HG03565 (cell line): ENCODE data around the gene IDS.
"Not testable (repeated sequence)": the region's sequence is repeated elsewhere in the genome, so short reads cannot be mapped to it uniquely, and the experiment has no call there.

ENCODE experiments used
- ATAC-seq: cut with Tn5 transposase; IDR thresholded peaks from one replicate; pipeline ENCODE4 v1.9.1; 2021; ENCODE audit warnings: mild to moderate bottlenecking, moderate library complexity; ENCODE audit not compliant: unreplicated experiment

The IDS gene

DNA sequence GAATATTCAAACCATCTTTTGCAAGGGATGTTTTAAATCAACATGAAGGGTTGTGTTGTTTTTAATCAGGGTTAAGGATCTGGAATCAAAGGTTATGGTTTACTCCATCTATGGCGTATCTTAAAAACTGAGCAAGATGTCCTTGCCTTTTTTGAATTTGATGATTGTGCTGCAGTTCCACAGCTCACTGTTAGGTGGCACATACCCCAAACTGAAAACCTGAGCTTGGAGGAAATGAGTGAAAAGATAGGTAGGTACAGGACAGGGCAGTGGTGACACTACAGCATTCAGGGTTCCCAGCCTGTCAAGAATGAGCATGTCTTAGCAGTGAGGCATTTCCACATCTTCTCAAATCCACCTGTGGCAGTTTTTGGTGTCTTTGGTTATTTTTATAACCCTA lies 22.6 kb upstream of the IDS start:
- no peak for ATAC-seq

DNA sequence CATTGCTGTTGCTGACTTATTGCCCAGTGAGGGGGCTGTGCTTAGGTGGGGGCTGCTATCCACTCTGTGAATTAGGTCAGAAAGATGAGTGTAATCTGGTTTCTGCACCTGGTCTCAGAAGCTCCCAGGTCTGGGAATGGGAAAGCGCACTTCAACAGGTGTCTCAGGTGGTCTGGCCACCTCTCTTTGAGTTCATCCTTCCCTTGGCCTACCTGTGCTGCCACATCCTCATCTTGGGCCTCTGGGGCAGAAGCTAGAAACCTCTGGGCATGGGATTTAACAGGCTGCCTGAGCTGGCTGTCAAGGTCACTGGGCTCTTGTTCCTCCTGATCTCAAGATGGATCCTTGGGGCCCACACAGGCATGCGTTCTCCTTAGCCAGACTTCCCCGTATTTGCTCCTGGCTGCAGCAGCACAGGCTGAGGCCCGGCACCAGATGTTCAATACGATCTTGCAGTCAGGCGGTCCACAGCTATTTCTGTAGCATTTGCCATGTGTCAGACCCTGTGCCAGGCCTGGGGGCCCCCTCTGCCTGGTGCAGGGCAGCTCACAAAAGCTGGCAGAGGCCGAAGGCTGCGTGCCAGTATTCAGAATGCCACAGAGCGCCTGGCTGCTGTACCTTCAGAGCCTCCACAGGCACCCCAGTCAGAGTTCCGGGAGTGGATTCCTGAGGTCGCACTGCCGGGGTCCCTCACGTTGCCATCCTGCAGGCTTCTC lies 21.4 kb upstream of the IDS start:
- ATAC-seq, result not testable (repeated sequence)

DNA sequence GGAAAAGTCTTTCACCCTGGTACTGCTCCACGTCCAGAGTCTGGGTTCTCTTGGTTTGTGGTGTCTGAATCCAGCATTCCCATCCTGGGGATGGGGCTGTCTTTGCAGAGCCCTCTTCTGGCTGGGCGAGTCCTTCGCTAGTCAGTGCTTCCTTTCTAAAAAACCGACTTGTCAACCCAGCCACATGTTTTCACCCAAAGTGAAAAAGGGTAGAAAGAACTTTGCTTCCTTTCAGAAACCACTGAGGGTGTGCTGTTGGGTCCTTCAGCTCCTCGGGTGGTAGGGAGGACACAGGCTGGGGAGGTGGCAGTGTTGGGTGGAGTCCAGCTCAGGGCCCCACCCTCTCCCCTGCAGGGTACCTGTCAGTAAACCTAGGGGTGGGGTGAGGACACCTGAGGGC lies 20.8 kb upstream of the IDS start:
- peak; percentile 24 for ATAC-seq

DNA sequence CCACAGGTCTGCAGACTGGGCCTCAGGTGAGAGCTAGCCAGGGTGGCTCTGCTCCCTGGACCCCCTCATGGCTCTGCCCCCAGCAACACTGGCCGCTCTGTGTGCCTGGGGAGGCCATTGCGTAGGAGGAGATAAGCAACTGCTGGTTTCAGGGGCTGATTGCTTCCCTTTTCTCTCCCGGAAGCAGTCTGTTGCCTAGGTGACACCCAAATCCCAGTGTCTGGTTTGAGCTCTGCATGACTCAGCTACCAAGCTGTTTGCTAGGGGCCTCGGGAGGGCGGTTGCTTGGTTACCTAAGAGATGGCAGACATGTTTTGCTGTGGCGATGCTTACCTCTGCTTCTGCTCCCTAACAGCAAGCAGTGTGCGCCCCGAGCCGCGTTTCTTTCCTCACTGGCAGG lies 20.3 kb upstream of the IDS start:
- ATAC-seq, result peak; percentile 97

GRCh38 chrX:149522916-149523315 lies 17.8 kb upstream of the IDS start:
- no peak for ATAC-seq

DNA sequence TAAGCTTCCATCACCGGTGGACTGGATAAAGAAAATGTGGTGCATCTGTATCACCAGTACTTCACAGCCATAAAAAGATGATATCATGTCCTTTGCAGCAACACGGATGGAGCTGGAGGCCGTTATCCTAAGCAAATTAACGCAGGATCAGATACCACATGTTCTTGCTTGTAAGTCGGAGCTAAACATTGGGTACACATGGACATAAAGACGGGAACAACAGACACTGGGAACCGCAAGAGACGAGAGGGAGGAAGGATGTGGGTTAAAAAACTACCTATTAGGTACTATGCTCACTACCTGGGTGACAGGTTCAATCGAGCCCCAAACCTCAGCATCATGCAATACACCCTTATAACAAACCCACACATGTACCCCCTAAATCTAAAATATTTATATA lies 16.3 kb upstream of the IDS start:
- ATAC-seq, result no peak

- not testable (repeated sequence) for ATAC-seq
Measured at GRCh38 chrX:149520636-149521277, 15.7 kb upstream of the IDS start.

DNA sequence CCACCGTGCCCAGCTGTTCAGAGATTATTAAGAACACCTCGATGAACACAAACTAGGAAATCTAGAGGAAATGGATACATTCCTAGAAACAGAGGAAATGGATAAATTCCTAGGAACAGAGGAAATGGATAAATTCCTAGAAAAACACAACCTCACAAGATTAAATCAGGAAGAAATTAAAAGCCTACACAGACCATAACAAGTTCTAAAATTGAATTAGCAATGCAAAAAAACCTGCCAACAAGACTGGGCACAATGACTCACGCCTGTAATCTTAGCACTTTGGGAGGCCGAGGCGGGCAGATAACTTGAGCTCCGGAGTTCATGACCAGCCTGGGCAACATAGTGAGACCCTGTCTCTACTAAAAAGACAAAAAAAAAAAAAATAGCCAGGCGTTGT lies 13.1 kb upstream of the IDS start:
- ATAC-seq, result no peak

DNA sequence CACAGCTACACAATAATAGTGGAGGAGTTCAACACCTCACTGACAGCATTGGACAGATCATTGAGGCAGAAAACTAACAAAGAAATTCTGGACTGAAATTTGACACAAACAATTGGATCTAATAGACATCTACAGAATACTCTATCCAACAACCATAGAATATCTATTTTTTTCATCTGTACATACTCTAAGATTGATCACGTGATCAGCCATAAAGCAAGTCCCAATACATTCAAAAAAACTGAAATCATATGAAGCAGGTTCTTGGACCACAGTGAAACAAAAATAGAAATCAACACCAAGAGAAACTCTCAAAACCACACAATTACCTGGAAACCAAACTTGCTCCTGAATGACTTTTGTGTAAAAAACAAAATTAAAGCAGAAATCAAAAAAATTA lies 12.2 kb upstream of the IDS start:
- no peak for ATAC-seq

GRCh38 chrX:149516604-149517003 lies 11.5 kb upstream of the IDS start:
- no peak for ATAC-seq

DNA sequence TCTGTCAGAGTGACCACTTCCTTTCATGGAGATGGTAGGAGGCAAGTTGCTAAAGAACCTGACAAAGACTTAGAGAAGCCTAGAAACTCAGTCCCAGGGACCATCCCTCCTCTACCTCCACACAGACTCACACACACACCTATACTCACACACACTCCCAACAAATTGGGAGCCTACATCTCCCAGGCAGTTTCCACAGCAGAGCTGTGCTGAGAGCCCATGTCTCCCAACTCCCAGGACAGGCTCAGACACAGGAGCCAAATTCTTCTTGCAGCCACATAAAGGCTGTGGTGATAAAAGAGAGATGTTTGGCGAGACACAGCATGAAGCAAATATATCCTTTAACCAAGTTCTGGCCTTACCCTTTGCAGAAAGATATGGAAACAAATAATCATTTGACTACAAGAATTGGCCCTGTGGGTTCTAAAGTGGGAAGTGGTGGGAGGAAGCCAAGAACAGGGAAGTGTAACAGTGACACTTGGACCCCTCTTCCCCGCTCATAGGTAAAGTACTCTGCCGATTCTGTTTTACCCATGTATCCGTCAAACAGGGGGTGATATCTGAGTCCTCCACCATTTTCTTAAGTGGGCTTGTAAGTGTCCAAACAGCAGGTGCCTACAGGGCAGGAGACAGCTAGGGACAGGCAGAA lies 11.0 kb upstream of the IDS start:
- no peak for ATAC-seq

- ATAC-seq, result no peak
Measured at GRCh38 chrX:149513825-149514428, 8.8 kb upstream of the IDS start.

- ATAC-seq, result no peak
Measured at GRCh38 chrX:149512225-149512885, 7.2 kb upstream of the IDS start.

DNA sequence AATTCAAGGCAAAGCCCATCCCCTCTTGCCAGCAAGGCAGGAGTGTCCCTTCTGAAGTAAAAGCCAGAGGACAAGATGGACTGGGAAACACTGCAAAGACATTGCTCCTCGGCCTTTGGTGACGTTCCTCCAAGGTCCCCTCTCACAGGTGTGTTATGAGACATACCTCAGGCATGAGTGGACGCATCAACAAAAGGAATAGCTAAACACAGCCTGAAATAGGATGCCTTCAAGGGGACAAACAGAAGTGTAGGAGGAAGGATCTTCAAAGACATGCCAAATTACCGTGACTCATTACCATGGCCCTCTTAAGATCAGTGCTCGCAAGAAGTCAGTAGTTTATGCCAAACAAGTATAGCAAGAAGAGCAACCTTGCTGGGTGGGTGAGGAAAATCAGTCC lies 6.0 kb upstream of the IDS start:
- no peak for ATAC-seq

DNA sequence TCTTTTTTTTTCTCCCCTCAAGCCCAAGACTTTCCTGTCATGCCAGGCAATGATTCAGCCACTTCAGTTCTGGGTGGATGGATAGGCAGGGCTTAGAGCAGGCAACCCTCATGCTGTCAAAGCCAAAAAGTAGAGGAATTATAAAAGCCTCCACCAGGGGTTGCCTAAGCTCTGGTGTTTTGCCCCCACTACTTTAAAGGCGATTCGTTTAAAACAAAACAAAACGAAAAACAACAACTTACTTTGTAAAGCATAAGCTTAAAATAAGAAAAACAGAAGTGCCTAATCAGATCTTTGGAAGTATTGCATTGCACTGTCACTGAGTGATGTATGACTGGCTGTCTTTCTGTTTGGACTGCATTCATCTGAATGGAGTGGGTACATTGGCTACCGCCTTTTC lies 5.3 kb upstream of the IDS start:
- no peak for ATAC-seq

- ATAC-seq, result no peak
Measured at GRCh38 chrX:149508467-149508866, 3.4 kb upstream of the IDS start.

GRCh38 chrX:149506349-149506748 lies 1.2 kb upstream of the IDS start:
- ATAC-seq, result no peak

DNA sequence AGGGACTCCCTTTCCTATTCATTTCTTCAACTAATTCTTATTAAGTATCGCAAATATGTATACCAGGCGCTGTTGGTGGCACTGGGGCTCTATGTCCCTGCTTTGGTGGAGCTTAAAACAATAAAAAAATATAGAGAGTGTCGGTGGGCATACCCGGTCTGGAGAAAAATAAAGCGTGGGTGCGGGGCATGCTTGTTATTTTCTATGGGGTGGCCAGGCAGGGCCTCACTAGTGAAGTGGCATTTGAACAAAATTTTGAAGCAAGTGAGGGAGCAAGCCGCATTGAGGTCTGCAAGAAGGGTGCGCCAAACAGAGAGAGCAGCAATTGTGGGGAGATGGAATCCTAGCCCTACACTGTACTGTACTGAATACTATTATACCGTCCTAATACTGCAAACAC lies 565 bp upstream of the IDS start:
- ATAC-seq, result no peak

DNA sequence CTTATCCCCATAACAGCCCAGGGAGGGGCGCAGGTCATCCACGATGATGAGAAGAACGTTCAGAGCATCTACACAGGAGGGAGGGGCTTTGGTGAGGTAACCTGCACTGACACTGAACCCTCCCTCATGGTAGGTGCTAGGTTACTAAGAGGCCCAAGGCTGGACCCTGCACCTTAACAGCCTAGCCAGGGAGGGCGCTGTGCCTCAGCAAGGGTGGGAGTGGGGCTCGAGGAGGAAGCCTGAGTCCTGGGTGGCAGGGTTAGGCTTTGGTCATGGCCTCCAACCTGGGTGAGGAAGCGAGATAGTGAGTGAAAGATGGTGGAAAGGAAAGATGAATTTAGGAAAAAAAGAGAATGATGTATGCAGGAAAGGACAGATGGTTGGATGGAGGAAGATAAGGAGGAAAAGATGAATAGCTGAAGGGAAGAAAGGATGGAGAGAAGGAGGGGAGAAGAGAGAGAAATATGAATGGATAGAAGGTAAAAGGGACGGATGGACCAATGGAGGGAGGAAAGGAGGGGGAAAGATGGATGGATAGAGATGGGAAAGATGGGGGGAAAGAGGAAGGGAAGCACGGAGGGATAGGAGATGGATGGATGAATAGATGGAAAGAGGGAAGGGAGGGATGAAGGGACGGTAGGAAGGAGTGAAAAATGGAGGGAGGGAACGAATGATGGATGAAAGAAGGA lies 736 bp downstream of the IDS start:
- peak; percentile 29 for ATAC-seq

- peak; percentile 74 for ATAC-seq
Measured at GRCh38 chrX:149503446-149503845, 1.7 kb downstream of the IDS start.

DNA sequence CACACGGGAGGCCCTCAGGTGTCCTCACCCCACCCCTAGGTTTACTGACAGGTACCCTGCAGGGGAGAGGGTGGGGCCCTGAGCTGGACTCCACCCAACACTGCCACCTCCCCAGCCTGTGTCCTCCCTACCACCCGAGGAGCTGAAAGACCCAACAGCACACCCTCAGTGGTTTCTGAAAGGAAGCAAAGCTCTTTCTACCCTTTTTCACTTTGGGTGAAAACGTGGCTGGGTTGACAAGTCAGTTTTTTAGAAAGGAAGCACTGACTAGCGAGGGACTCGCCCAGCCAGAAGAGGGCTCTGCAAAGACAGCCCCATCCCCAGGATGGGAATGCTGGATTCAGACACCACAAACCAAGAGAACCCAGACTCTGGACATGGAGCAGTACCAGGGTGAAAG lies 2.2 kb downstream of the IDS start:
- not testable (repeated sequence) for ATAC-seq
